ENCODE measurements around the gene APCDD1. TPM values are rescaled to one million over a fixed set of nuclear protein-coding genes. Genes with fewer than 3 reads are reported as not detected.

Gene APCDD1
- total RNA-seq, 1 experiment from 2014 or later: not detected

GRCh38 chr18:10441472-10441871 is 13.0 kb upstream of the APCDD1 start:
- no TSS peak for BruUV-seq (replicated peaks)
- no peaks in the 10 kb centered on the region for H3K4me1 ChIP-seq (ENCODE audit: control insufficient read depth in 1 of 2, insufficient read depth in 2 of 2, low read length in 2 of 2)
- intact Hi-C loops (cut with micrococcal nuclease): no loop called here
- ATAC-seq (no peak), DNase-seq (ENCODE audit: low read depth, low spot score) (no peak)
- H3K4me2 ChIP-seq (ENCODE audit: low read length): no peak overlapping the region
- no peak overlapping the region for H3K4me3 ChIP-seq (replicated peaks in 1 of 2; ENCODE audit: low read depth in 1 of 2, low read length in 2 of 2)
- no peaks in the 10 kb centered on the region for H3K9me3 ChIP-seq (ENCODE audit: control insufficient read depth in 1 of 2, insufficient read depth in 1 of 2, low read depth in 1 of 2, low read length in 2 of 2)
- no peaks in the 10 kb centered on the region for H4K20me1 ChIP-seq (ENCODE audit: insufficient read depth)
- H3K9ac ChIP-seq (ENCODE audit: low read length): no peak overlapping the region
- peaks cover 55% of the 10 kb centered on the region for H3K27me3 ChIP-seq (ENCODE audit: insufficient read depth, low read length)
- no peak overlapping the region for H2AFZ ChIP-seq (ENCODE audit: low read depth, low read length, poor library complexity, severe bottlenecking)
- H3K36me3 ChIP-seq (ENCODE audit: control insufficient read depth in 1 of 2, insufficient read depth in 2 of 2, low read length in 2 of 2): no peaks in the 10 kb centered on the region
- H3K79me2 ChIP-seq (ENCODE audit: insufficient read depth, low read length): no peaks in the 10 kb centered on the region
- ChIA-PET RAD21 (ENCODE audit: low non-redundant PET in 1 of 2, low total read pairs in 2 of 2, uncharacterized antibody in 2 of 2, unreplicated experiment in 2 of 2) (no interaction called here), CTCF (no interaction called here), POLR2A (no interaction called here)
- no peak for TF ChIP-seq ZNF274 (IDR thresholded peaks at IDR 0.05; ENCODE audit: low read depth, low read length)
- no peak for TF ChIP-seq EGR1 (IDR thresholded peaks at IDR 0.05; ENCODE audit: low read depth)
- no peak for TF ChIP-seq RAD21 (IDR thresholded peaks at IDR 0.05; ENCODE audit: low read depth)
- no peak for TF ChIP-seq SIN3A (IDR thresholded peaks at IDR 0.05; ENCODE audit: low read depth)
- no peak for TF ChIP-seq ELF1 (IDR thresholded peaks at IDR 0.05; ENCODE audit: borderline replicate concordance, low read depth)
- TF ChIP-seq TCF7L2 (IDR thresholded peaks at IDR 0.05; ENCODE audit: borderline replicate concordance, extremely low read depth, insufficient read depth, insufficient read length): no peak
- no peak for TF ChIP-seq CEBPB (IDR thresholded peaks at IDR 0.05; ENCODE audit: low read depth)
- TF ChIP-seq ATF3 (IDR thresholded peaks at IDR 0.05): no peak
- TF ChIP-seq MAX (IDR thresholded peaks at IDR 0.05): no peak
- TF ChIP-seq REST (IDR thresholded peaks at IDR 0.05; ENCODE audit: low read depth): no peak
- TF ChIP-seq POLR2AphosphoS5 (IDR thresholded peaks at IDR 0.05; ENCODE audit: low read depth, low read length): no peak
- no peaks in the 10 kb centered on the region for H3K9me2 ChIP-seq (ENCODE audit: insufficient read depth)
- no peak overlapping the region for H3K27ac ChIP-seq (ENCODE audit: low read depth, low read length)
